Transverse colon (tissue), 4 donors: ENCODE results near the gene SPIB.

Experiments
- CTCF ChIP-seq, 5 experiments: fragments of 200-600 bp in 3 of 5; fragments of 450-650 bp in 2 of 5; sonication (generic) in 3 of 5; IDR thresholded peaks; 1 replicate in 2 of 5; 2 replicates in 3 of 5; pipeline ENCODE4 v1.5.1; 2016 to 2017; ENCODE audit warnings: antibody characterized with exemption in 5 of 5, inconsistent platforms in 3 of 5, mild to moderate bottlenecking in 2 of 5, moderate library complexity in 1 of 5
- EP300 ChIP-seq: sonication (generic); formaldehyde crosslinking; IDR thresholded peaks from one replicate; pipeline ENCODE4 v1.6.1; 2017; ENCODE audit warnings: antibody characterized with exemption, low read depth
- POLR2A ChIP-seq: fragments of 450-650 bp; IDR thresholded peaks from one replicate; pipeline ENCODE4 v1.6.1; 2016; ENCODE audit warnings: antibody characterized with exemption, mild to moderate bottlenecking, moderate library complexity
- POLR2AphosphoS5 ChIP-seq, 3 donors: sonication (generic); formaldehyde crosslinking; IDR thresholded peaks; one replicate each; pipeline ENCODE4 v1.6.1; 2016; ENCODE audit warnings: antibody characterized with exemption in 3 of 3

- TF ChIP-seq CTCF (IDR thresholded peaks at IDR 0.05) (no peak), POLR2A (no peak), POLR2AphosphoS5 (IDR thresholded peaks at IDR 0.05) (no peak), EP300 (no peak)
Measured at GRCh38 chr19:50383001-50383851, 35.5 kb upstream of the SPIB start.
